GM12874 (cell line): ENCODE measurements around the gene VKORC1.

Experiments
- TF ChIP-seq, protein P1 (sequence below): IDR thresholded peaks from 2 replicates; pipeline ENCODE4 v1.5.1; 2011; ENCODE audit warnings: low read depth, mild to moderate bottlenecking, control low read depth, low read length, moderate library complexity; ENCODE audit not compliant: insufficient read depth

Gene VKORC1

DNA sequence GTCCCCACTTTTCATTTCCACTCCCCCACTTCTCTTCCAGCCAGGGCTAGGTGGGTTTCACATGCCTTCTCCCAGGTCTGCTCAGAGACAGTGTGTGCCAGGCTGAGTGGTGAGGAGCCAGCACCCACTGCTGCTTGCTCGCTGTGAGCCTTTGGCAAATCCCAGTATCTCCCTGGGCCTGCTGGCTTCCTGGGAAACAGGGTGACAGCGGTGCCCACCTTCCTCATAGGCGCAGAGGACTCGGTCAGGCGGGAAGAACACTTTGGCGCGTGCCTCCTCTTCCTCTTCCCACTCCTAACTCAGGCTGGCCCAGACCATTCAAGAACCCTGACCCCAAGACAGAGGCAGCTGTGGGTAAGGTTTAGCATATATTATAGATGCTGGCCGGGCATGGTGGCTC is 5.4 kb downstream of the VKORC1 start:
- TF ChIP-seq, protein P1, sequence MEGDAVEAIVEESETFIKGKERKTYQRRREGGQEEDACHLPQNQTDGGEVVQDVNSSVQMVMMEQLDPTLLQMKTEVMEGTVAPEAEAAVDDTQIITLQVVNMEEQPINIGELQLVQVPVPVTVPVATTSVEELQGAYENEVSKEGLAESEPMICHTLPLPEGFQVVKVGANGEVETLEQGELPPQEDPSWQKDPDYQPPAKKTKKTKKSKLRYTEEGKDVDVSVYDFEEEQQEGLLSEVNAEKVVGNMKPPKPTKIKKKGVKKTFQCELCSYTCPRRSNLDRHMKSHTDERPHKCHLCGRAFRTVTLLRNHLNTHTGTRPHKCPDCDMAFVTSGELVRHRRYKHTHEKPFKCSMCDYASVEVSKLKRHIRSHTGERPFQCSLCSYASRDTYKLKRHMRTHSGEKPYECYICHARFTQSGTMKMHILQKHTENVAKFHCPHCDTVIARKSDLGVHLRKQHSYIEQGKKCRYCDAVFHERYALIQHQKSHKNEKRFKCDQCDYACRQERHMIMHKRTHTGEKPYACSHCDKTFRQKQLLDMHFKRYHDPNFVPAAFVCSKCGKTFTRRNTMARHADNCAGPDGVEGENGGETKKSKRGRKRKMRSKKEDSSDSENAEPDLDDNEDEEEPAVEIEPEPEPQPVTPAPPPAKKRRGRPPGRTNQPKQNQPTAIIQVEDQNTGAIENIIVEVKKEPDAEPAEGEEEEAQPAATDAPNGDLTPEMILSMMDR = no peak

DNA sequence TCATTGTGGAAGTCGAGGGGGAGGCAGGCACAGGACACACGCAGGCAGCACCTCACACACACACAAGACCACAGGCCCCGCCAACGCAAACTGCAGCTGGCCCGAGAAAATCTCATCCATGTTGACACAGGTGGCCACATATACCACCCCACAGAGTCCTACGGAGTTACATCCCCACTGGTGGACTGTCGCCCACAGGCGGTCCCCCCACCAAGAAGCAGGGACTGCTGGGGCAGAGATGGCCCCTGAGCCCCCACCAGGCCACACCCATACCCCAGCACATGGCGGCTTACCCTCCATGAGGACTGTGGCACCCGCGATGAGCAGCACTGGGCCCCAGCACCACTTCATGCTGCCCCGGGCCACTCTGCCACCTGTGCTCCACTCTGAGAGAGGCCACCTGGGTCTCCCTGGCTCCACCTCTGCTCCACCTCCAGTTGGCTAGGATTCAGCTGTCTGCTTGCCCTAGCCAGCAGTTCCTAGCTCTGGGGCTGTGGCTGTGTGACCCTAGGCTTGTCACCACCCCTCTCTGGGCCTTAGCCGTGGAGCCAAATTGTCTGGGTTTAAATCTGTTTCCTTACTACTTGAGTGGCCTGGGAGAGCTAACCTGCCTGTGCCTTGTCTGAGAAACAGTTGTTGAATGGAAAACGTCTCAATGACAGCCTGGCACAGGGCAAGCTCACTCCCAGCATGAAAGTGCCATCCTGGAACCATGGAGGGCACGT is 6.0 kb downstream of the VKORC1 start, which contains the start of gene PRSS53:
PRSS53 (minus strand) TSS at position 485 of the 725 bp plus-strand sequence; CDS start at position 351, 134 bp downstream.
- TF ChIP-seq, protein P1 = no peak

DNA sequence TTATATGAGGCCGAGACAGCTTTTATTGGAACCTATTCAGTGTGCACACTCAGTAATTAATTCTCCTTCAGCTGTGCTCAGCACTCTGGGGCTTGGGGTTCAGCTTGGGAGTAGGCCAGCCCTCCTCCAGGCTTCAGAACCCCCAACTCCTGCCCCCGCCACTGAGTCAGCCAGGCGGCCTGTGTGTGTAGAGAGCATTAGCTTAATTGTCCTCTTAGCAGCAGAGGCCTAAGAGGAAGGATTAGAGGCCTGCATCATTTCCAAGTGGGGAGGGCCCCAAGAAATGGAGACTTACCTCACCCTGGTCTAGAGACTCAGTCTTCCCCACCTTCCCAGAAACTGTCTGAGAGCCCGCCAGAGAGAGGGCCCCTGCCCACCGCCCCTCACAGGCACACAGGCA is 6.6 kb downstream of the VKORC1 start:
- TF ChIP-seq, protein P1 = no peak

DNA sequence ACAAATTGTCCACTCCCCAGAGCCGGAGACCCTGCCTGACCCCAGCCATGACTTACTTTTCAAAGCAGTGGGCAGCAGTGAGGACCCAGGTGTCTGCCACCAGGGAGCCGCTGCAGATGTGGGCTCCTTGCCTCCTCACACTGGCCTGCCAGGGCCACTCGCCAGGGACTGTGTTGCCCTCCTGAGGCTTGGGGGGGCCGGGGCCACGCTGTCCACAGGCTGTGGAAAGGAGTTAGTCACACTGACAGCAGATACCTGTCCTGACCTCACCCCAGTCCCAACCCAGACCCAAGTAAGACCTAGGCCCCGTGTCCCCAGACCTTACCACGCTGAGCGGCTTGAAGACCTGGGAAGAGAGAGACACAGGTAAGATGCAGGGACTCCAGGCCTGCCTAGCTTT is 7.1 kb downstream of the VKORC1 start:
- TF ChIP-seq, protein P1 = no peak

DNA sequence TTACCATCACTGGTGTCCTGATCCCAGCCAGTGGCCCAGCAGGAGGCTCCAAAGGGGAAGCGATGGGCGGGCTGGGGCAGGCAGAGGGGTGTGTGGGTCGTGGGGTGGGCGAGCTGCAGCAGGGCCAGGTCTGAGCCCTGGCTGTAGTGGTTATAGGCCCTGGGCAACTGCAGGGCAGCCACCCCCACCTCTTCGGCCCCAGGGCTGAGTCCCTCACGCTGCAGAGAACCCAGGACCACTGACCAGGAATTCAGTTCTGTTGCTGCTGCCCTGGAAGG is 8.0 kb downstream of the VKORC1 start:
- TF ChIP-seq, protein P1 = no peak

DNA sequence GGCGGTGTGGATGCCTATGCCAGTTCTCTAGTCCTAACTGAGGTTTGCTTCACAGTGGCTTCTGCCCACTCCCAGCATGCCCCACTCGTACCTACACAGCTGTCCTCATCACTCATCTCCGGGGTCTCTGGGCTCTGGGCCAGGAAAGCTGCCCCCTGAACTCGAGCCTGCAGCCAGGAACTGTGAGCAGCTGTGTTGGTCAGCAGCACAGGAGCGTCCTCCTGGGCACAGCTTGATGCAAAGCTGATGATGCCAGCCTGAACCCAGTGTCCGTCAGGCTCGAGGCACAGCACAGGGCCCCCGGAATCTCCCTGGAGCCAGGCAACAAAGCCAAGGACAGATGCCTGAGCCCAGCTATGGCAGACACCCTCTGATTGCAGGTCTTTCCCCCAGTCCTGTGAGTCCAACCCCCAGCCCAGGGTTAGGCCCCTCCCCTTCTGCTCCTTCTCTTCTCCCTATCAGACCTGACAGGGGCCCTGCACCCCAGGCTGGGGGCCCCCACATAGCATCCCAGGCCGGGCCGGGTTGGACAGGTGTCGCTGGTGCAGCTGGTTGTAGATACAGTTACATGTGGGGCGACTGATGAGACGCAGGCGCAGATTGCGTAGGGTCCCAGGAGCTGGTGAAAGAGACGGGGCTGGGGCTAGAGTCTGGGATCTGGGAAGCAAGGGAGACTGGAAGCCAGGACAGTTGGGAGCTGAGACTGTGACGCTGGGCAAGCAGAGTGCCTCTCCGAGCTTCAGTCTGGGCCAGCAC is 8.5 kb downstream of the VKORC1 start:
- TF ChIP-seq, protein P1 = no peak

DNA sequence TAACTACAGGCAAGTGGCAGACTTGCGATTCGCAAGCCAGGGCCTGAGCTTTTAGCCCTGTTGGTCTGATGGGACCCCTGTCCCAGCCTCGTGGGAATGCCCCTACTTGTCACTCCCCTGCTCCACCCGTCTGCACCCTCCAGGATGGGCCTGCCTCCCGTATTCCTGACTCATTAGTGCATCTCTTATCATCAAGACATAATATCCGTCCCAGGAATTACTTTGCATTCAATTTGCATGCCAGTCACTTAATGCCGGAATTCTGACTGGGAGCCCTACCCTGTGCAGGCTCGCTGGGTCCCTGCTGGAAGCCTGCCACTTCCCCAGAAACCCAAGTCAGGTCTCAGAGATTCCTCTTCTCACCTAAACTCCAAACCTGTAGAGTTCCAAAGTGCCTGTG is 9.2 kb downstream of the VKORC1 start:
- TF ChIP-seq, protein P1 = no peak
